Fibroblast of villous mesenchyme (primary cell): ENCODE results near the gene DKC1. TPM values are rescaled to one million over a fixed set of nuclear protein-coding genes. Genes with fewer than 3 reads are reported as not detected.

ENCODE experiments used
- DNase-seq: peaks from one replicate; pipeline ENCODE4 v3.0.0-alpha.2; 2010; ENCODE audit warnings: low read depth
- H3K4me3 ChIP-seq: 2 replicates; pipeline ENCODE4 v1.5.1; 2011; ENCODE audit warnings: low read depth, mild to moderate bottlenecking, low read length
- CTCF ChIP-seq: IDR thresholded peaks from 2 replicates; pipeline ENCODE4 v1.5.1; 2012; ENCODE audit warnings: low read depth, mild to moderate bottlenecking, low read length; ENCODE audit not compliant: insufficient read depth
- total RNA-seq: library from RNA; depleted of rRNA; stranded (reverse); fragments of >200 nt; gene quantifications from 2 replicates; pipeline ENCODE4 v1.2.3, GENCODE V29; 2012

The DKC1 gene
- total RNA-seq, 1 donor: 38.9 TPM

- DNase-seq: no peak
- TF ChIP-seq CTCF: no peak
These were observed 12.0 kb downstream of the DKC1 start for GRCh38 chrX:154774622-154775021.

GRCh38 chrX:154775419-154776349, 13.0 kb downstream of the DKC1 start:
- peak; percentile 19 for DNase-seq
- no peak for TF ChIP-seq CTCF
- H3K4me3 ChIP-seq: no peak overlapping the region

More at GRCh38 chrX:154774622-154775021, 12.0 kb downstream of the DKC1 start:
- H3K4me3 ChIP-seq: no peak overlapping the region

- no peak for TF ChIP-seq CTCF
These were observed 14.1 kb downstream of the DKC1 start for GRCh38 chrX:154776753-154777152.

GRCh38 chrX:154779261-154779660, 16.6 kb downstream of the DKC1 start:
- DNase-seq: peak; percentile 49
- no peak overlapping the region for H3K4me3 ChIP-seq
- no peak for TF ChIP-seq CTCF

More at GRCh38 chrX:154776753-154777152, 14.1 kb downstream of the DKC1 start:
- H3K4me3 ChIP-seq: no peak overlapping the region
- no peak for DNase-seq

DNA sequence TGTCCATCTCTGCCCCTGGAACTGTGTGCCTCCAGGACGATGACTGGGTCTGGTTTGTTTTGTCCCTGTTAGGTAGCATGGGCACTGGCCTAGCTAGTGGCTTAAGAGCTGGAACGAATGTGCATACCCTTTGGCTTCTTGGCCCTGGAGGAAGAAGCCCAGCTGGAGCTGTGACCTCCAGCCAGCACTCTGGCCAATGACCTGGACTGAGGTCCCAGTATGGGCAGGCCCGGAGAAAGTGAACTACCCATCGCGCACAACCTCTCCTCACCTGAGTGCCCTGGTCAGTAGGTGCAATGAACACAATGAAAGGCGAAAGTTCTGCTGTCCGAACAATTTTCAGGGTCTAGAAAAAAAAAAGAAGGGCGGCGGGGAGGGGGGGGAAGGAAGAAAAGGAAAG, 18.3 kb downstream of the DKC1 start:
- TF ChIP-seq CTCF: no peak
- DNase-seq: no peak
- no peak overlapping the region for H3K4me3 ChIP-seq

- TF ChIP-seq CTCF: no peak
- H3K4me3 ChIP-seq: no peak overlapping the region
- no peak for DNase-seq
These were observed 21.7 kb downstream of the DKC1 start for GRCh38 chrX:154784149-154784995.
